ENCODE data around the gene ALPL. TPM values are rescaled to one million over a fixed set of nuclear protein-coding genes. Genes with fewer than 3 reads are reported as not detected.

ALPL gene
- total and polyA plus RNA-seq, 7 donors = 0.73 to 2.0 (median 1.3) TPM

GRCh38 chr1:21496063-21496462 lies 13.2 kb upstream of the ALPL start:
- intact Hi-C loops (cut with DNase I) = no loop called here
- Histone ChIP-seq H3K36me3 (ENCODE audit: insufficient read depth in 1 of 2, low read depth in 1 of 2) (no peaks in the 10 kb centered on the region), H3K4me3 (no peak overlapping the region), H3K9me3 (no peaks in the 10 kb centered on the region), H3K4me1 (no peaks in the 10 kb centered on the region), H3K27ac (no peak overlapping the region), H3K27me3 (ENCODE audit: insufficient read depth in 3 of 3, low read length in 2 of 3) (peaks cover 0 to 28% (median 3%) of the 10 kb centered on the region in 3 donors)
- TF ChIP-seq CTCF (IDR thresholded peaks at IDR 0.05) = no peak
- DNase-seq (no peak), ATAC-seq (no peak)
- WGBS, 3 donors = 91 to 94% (median 92%) methylated on average over 1 of the region's 1 CpG

GRCh38 chr1:21496886-21497285 lies 12.3 kb upstream of the ALPL start:
- H3K27ac ChIP-seq = no peak overlapping the region
- intact Hi-C loops (cut with DNase I) = no loop called here
- ATAC-seq (no peak), DNase-seq (no peak)
- H3K36me3 ChIP-seq (ENCODE audit: insufficient read depth in 1 of 2, low read depth in 1 of 2) = no peaks in the 10 kb centered on the region
- H3K4me3 ChIP-seq = no peak overlapping the region
- 82 to 92% (median 87%) methylated on average over 3 of the region's 3 CpGs for WGBS, 3 donors
- peaks cover 0 to 21% (median 3%) of the 10 kb centered on the region in 3 donors for H3K27me3 ChIP-seq (ENCODE audit: insufficient read depth in 3 of 3, low read length in 2 of 3)
- H3K4me1 ChIP-seq = no peaks in the 10 kb centered on the region
- no peak for TF ChIP-seq CTCF (IDR thresholded peaks at IDR 0.05)
- no peaks in the 10 kb centered on the region for H3K9me3 ChIP-seq

GRCh38 chr1:21497466-21498061 lies 11.7 kb upstream of the ALPL start:
- DNase-seq = no peak
- WGBS, 3 donors = 52 to 54% (median 53%) methylated on average over 7 of the region's 7 CpGs
- Histone ChIP-seq H3K9me3 (no peaks in the 10 kb centered on the region), H3K36me3 (ENCODE audit: insufficient read depth in 1 of 2, low read depth in 1 of 2) (no peaks in the 10 kb centered on the region), H3K4me3 (no peak overlapping the region), H3K4me1 (no peaks in the 10 kb centered on the region), H3K27me3 (ENCODE audit: insufficient read depth in 3 of 3, low read length in 2 of 3) (peaks cover 0 to 16% (median 3%) of the 10 kb centered on the region in 3 donors), H3K27ac (no peak overlapping the region)
- no peak for TF ChIP-seq CTCF (IDR thresholded peaks at IDR 0.05)
- intact Hi-C loops (cut with DNase I) = no loop called here
- ATAC-seq = no peak

- intact Hi-C loops (cut with DNase I) = no loop called here
- Histone ChIP-seq H3K27ac (no peak overlapping the region), H3K9me3 (no peaks in the 10 kb centered on the region), H3K4me3 (no peak overlapping the region), H3K4me1 (no peaks in the 10 kb centered on the region), H3K27me3 (ENCODE audit: insufficient read depth in 3 of 3, low read length in 2 of 3) (peaks cover 0 to 14% (median 3%) of the 10 kb centered on the region in 3 donors), H3K36me3 (ENCODE audit: insufficient read depth in 1 of 2, low read depth in 1 of 2) (no peaks in the 10 kb centered on the region)
- 78 to 89% (median 88%) methylated on average over 1 of the region's 1 CpG for WGBS, 3 donors
- DNase-seq (no peak), ATAC-seq (no peak)
- TF ChIP-seq CTCF (IDR thresholded peaks at IDR 0.05) = no peak
Observed at GRCh38 chr1:21499283-21499950, 9.8 kb upstream of the ALPL start.
